ENCODE data around the gene GJB6. TPM values are rescaled to one million over a fixed set of nuclear protein-coding genes. Genes with fewer than 3 reads are reported as not detected.

The GJB6 gene
- total and polyA plus RNA-seq, 2 donors (not counting 3 experiments of a cell fraction or from before 2014, with no cell fraction given), result not detected

DNA sequence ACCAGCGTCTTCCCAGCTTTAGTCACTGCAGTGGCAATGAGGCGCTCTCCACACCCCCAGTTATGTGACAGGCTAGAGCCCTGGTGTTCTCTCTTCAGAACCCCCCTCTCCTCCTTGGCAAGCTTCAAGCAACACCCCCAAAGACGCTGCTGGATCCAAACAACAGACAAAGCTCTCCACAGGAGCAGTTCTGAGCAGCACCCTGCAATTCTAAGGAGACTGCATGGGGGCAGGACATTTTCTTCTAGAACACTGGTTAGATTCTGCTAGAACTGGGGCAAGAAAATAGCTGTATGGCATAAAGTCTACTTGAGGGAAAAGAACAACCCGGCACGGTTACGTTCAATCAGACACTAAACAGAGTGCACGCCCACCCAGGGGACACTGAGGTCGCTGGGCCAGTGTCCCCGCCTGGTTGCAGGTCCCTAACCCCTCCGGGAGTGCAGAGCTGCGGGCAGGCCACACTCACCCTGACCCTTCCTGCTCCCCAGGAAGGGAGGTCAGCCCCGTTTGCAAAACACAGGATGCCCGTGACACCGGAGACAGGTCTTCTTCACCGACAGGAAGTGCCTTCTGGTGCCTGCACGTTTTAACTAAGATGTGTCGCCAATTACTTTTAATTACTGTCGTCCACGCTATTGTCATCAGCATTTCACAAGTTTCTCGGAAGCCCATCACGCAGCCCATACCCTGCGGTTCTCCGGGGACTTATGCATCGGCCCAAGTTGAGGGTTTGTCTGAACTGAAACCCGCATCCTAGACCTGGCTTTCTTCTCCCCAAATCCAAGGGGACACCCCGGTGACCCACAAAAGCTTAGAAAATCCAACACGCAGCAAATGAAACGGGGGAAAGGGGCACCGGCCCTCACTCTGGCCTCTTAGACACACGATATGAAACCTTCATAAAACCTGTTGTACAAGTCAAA is 943 bp downstream of the GJB6 start:
- Histone ChIP-seq H4K20me1 (replicated peaks; ENCODE audit: control insufficient read depth, extremely low read depth, insufficient read depth, low read length) (no peaks in the 10 kb centered on the region), H3K4me2 (ENCODE audit: insufficient read depth, low read length) (no peak overlapping the region), H3K4me3 (replicated peaks in 1 of 3; ENCODE audit: insufficient read depth in 1 of 3, low read depth in 1 of 3, low read length in 3 of 3) (no peak overlapping the region), H3K4me1 (ENCODE audit: control insufficient read depth, extremely low read depth, insufficient read depth, low read length) (no peaks in the 10 kb centered on the region), H3K9me3 (replicated peaks; ENCODE audit: control insufficient read depth, insufficient read depth, low read length) (no peaks in the 10 kb centered on the region), H3K27ac (ENCODE audit: insufficient read depth, low read depth, low read length) (no peak overlapping the region), H3K9ac (replicated peaks; ENCODE audit: extremely low read depth, insufficient read depth, low read length) (no peak overlapping the region), H3K79me2 (ENCODE audit: control insufficient read depth, insufficient read depth, low read length) (no peaks in the 10 kb centered on the region), H2AFZ (ENCODE audit: low read depth, low read length) (no peak overlapping the region), H3K27me3 (ENCODE audit: control insufficient read depth in 2 of 2, insufficient read depth in 2 of 2, low read length in 2 of 2) (peaks cover 36 to 43% of the 10 kb centered on the region in 2 experiments), H3K9me1 (replicated peaks; ENCODE audit: control insufficient read depth, extremely low read depth, insufficient read depth, low read length) (no peaks in the 10 kb centered on the region), H3K36me3 (ENCODE audit: control insufficient read depth in 2 of 2, extremely low read depth in 1 of 2, insufficient read depth in 2 of 2, low read length in 2 of 2) (no peaks in the 10 kb centered on the region)
- intact Hi-C loops (cut with micrococcal nuclease) (no loop called here), dilution Hi-C loops (cut with MboI; ENCODE audit: extremely low pct_ligation_motif_present, low sequenced_read_pairs) (no loop called here)
- DNase-seq (ENCODE audit: low read depth, low spot score) (no peak), FAIRE-seq (no peak)
- no peak for TF ChIP-seq EZH2 (IDR thresholded peaks at IDR 0.05; ENCODE audit: borderline replicate concordance, low read depth, low read length, severe bottlenecking)
- no peak for TF ChIP-seq POLR2A (IDR thresholded peaks at IDR 0.05; ENCODE audit: low read depth, low read length)
- no peak for TF ChIP-seq GATA2 (IDR thresholded peaks at IDR 0.05; ENCODE audit: insufficient read depth, insufficient read length, low read depth, low read length)
- TF ChIP-seq JUN (IDR thresholded peaks at IDR 0.05; ENCODE audit: borderline replicate concordance, insufficient read depth, insufficient read length, low read depth), result no peak
- no peak for TF ChIP-seq MYC (IDR thresholded peaks at IDR 0.05; ENCODE audit: low read depth, low read length)
- no peak for TF ChIP-seq POLR2AphosphoS5 (IDR thresholded peaks at IDR 0.05; ENCODE audit: insufficient read depth, low read depth, low read length)
- no peak for TF ChIP-seq FOS (IDR thresholded peaks at IDR 0.05; ENCODE audit: borderline replicate concordance, insufficient read depth, low read length)
- TF ChIP-seq, protein P1, sequence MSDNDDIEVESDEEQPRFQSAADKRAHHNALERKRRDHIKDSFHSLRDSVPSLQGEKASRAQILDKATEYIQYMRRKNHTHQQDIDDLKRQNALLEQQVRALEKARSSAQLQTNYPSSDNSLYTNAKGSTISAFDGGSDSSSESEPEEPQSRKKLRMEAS (IDR thresholded peaks at IDR 0.05; ENCODE audit: insufficient read depth, insufficient read length), result no peak
- TF ChIP-seq, protein P2, sequence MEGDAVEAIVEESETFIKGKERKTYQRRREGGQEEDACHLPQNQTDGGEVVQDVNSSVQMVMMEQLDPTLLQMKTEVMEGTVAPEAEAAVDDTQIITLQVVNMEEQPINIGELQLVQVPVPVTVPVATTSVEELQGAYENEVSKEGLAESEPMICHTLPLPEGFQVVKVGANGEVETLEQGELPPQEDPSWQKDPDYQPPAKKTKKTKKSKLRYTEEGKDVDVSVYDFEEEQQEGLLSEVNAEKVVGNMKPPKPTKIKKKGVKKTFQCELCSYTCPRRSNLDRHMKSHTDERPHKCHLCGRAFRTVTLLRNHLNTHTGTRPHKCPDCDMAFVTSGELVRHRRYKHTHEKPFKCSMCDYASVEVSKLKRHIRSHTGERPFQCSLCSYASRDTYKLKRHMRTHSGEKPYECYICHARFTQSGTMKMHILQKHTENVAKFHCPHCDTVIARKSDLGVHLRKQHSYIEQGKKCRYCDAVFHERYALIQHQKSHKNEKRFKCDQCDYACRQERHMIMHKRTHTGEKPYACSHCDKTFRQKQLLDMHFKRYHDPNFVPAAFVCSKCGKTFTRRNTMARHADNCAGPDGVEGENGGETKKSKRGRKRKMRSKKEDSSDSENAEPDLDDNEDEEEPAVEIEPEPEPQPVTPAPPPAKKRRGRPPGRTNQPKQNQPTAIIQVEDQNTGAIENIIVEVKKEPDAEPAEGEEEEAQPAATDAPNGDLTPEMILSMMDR (IDR thresholded peaks at IDR 0.05; ENCODE audit: extremely low read depth in 1 of 2, insufficient read depth in 1 of 2, low read depth in 1 of 2, low read length in 2 of 2), result no peak
- no TSS peak for BruUV-seq (replicated peaks)
- ChIA-PET POLR2A (no interaction called here), CTCF (no interaction called here)
